Stimulated activated CD8-positive, alpha-beta memory T cell treated with anti-CD3 and anti-CD28 coated beads, Interleukin-7, amount 100 ng/mL, for 48 hours (primary cell): ENCODE measurements around the gene LMAN1.

ENCODE experiments used
- DNase-seq, 2 donors: peaks; one replicate each; pipeline ENCODE4 v3.0.0-alpha.2; 2020; ENCODE audit warnings: low read depth in 1 of 2; ENCODE audit errors: extremely low read depth in 1 of 2

LMAN1 gene

DNA sequence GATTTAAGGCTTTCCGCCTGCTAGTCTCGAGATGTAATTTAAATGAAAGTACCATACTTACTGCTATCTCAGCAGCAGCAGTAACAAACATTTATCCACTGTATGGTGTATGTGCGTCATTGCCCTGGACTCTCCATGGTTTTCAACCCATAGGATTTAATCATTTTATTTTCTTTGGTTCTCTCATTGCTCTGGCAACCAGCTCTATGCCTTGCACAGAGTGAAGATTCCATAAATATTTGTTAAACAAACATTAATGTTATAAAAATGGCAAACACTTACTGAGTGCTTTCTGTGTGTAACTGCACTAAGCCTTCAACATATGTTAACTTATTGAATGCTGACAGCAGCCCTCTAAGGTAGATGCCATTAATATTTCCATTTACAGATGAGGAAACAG, 1.3 kb upstream of the LMAN1 start:
- DNase-seq, result no peak

DNA sequence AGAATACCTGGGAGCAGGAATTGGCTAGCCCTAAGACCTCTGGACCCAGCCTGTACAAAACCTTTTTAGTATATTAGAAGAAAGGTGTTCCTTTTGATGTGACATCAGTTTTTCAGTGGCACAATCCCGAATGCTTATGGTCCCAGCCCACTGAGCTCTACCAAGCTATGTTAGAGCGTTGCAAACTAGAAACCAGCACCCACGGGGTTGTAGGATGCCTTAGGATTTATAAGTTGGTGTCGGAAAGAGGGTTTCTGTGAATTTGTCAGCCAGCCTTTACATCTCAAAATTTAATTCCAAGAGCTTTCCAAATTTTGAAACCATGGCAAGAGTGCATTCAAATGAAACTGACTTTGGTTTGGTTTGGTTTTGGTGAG, 499 bp upstream of the LMAN1 start:
- no peak for DNase-seq

DNA sequence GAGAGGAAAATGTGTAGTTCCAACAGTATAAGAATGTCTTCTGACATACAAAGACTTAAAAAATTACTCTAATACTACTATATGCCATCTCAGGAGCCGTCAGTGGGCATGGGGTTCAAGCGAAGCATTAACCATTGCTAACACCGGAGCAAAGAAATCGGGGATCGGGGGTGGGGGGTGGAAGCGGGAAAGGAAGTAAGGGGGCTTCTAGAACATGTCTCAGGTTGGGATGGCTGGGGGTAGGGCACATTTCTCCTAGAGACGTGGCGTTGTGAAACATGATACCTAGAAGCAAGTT, 702 bp downstream of the LMAN1 start:
- peak in 1 of 2 donors; percentile 20 for DNase-seq

DNA sequence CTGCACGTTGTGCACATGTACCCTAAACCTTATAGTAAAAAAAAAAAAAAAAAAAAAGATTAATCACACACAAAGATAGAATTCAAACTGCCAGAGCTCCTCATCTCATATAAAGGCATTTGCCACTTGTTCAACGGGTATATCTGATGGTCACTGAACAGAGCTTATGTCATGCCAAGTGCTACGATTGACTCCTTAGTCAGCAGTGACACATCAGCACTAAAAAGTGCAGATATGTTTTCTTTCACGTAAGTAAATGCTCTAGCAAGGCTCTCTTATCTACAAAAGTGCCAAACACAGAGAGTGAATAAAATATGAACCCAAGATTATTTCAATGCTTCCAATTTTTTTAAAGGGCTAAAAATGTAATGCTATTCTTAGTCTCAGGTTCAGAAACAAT, 1.1 kb downstream of the LMAN1 start:
- no peak for DNase-seq

DNA sequence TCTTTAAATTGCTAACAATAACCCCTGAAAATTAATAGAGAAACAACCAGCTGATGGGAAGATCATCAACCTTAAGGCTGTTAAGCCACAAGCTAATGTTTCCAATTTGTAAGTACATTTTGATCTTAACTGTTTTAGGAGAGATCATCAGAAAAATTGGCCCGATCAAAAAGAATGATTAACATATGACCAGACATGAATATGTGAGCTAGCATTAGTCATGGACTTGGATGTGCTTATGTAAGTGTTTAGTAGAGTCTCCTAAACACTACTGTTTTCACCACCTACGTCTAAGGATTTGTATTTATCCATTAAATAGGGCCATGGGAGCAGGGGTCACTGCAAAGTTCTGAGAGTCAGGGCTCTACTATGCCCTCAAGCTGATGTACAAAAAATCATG, 4.3 kb downstream of the LMAN1 start:
- DNase-seq, result no peak

DNA sequence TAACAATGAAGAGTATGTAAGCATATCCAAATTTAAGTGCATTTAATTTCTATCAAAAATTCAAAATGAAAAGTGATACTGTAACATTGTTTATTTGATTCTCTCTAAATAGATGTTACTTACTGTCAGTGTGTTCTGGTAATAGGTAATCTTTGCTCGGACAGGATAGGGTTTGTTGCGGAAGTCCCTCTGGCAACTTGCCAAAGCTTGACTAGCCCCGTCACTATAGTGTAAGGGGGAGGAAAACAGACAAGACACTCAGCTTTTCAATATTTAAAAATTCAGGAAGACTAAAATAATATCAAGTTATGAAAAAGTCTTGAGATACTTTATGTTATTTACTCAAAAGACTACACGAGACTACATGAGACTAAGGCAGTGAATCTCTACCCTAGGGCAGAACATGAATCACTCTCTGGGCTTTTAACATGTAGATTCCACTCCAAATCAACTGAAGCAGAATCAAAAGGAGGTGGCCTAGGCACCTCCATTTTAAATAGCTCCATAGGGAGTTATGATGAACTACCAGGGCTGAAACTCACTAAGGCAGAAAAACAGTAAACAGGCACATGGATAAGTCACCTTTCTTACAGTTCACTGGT, 5.9 kb downstream of the LMAN1 start:
- no peak for DNase-seq

DNA sequence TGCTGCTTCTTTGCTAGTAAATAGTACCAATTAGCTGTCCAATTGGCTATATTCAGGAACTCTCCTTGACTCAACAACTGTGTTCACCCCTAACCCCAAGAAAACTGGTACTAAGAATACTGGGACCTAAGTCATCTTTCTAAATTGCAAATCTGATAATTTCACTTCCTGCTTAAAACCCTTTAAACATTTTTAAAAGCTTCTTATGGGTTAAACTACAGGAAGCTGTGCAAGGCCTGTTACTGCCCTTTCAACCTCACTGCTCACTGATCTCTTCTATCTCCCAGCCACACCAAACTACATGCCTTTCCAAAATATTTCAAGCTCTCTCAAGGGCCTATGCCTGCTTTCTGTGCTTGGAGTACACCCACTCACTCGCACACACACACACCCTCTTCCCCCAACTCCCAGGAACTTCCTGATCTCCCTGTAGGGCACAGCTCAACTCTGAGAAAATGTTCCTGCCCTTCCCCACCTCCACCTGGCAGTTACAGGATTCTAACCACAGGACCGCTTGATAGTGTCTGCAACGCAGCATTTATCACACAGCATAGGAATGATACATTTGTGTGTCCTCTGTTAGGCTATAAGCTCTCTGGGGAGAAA, 6.7 kb downstream of the LMAN1 start:
- no peak for DNase-seq

DNA sequence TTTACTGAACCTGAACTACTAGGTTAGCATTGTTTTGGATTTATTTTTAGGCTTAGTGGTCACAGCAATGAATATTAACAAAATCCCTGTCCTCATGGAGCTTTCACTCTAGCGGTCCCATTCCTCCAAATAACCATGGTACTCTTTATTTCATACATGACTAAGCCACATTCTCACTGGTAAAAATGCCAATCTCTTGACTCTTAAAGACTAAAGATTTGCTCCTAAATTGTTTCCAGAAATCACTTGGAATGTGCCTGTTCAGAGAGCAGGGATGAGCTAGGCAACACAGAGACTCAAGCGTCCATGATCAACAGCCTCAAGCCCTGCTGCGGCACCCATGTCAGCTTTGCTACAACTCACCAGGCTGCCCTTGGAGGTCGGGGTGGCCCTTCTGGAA, 13.5 kb downstream of the LMAN1 start:
- DNase-seq, result no peak

DNA sequence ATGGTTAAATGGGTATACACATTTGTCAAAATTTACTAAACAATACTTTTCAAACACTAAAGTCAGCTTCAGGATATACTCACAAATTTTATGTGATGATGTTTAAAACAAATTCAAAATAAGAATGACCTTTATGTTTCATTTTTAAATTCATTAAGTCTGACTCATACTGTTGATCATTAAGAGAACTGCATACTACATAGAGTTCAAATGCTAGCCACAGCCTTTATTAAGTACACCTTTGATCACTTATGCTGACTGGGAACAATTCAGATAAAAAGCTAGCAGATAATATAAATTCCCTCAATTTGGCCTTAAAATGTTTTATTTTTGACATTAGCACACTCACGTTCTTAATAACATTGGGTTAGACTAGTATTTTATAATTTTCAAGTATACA, 14.1 kb downstream of the LMAN1 start:
- DNase-seq, result no peak

DNA sequence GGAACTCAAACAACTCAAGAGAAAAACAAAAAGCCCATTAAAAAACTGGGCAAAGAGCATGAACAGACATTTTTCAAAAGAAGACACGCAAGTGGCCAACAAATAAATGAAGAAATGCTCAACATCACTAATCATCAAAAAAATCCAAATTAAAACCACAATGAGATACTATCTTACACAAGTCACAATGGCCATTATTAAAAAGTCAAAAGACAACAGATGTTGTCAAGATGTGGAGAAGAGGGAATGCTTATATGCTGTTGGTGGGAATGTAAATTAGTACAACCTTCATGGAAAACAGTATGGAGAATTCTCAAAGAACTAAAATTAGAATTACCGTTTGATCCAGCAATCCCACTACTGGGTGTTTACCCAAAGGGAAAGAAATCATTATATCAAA, 15.1 kb downstream of the LMAN1 start:
- no peak for DNase-seq

DNA sequence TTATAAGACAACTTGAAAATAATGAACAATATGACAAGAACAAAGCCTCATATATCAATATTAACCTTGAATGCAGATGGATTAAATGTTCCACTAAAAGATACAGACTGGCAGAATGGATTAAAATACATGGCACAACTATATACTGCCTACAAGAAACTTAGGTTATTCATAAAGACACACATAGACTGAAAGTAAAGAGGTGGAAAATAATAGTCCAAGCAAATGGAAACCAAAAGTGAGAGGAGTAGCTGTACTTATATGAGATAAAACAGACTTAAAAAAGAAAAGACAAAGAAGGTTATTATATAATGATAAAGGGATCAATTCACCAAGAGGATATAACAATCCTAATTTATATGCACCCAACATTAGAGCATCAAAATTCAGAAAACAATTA, 18.2 kb downstream of the LMAN1 start:
- no peak for DNase-seq

DNA sequence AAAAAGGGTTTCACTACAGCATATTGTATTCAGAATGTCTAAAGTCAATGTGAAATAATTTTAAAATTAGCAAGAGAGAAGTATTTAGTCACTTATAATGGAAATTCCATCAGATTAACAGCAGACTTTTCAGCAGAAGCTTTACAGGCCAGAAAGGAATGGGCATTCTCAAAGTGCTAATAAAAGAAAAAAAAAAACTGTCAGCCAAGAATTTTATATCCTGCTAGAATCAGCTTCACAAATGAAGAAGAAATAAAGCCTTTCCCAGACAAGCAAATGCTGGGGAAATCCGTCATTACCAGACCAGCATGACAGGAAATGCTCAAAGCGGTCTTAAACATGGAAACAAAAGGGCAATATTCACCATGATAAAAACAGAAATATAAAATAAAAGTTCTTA, 18.8 kb downstream of the LMAN1 start:
- DNase-seq, result no peak

DNA sequence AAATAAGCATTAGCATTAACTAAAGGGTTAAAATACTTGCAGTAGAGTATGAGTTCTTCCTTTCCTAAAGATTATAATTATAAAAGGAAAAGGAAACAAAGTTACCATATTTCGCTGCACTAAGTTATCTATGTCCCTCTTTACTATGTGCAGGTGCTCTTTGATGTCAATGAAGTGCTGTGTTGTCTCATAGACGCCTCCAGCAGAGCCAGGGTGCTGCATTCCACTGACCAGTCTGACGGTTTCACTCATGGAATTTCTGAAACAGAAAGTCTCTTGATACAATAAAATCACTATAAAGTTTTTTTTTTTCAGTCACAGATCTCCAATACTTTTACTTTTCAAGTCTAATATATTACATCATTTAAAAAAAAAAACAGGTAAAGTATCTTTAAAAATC, 26.1 kb downstream of the LMAN1 start:
- no peak for DNase-seq

DNA sequence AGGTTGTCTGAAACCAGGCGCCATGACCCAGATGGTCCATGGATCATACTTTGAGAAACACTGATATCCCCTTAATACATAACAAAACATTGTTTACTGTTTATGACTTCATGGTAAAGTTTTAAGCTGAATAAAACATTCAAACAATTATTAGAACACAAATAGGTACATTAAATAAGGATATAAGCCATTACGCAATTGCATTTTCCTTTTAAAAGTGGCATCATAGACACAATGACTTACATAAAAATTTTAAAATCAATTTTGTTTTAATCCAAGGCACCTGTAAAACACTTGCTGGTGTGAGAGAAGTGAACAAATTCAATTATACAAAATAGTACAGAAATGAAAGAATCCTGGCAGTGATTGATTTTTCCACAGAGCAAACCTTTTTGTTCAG, 30.4 kb downstream of the LMAN1 start:
- no peak for DNase-seq

DNA sequence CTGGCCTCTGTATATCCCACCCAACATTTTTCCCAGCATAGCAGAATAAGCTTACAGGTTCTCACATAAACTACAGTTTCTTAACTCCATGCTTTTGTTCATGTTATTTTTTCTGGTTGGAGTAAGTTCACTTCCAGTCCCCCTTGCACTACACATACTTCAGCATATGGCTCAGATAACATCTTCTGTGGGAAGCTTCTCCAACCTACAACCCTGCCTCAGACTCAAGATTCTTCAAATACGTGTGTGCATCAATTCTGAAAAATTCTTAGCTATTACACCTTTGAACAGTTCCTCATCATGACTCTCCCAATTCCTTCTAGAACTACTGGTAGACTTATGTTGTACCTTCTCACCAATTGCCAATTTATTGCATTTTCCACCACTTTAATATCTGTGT, 33.1 kb downstream of the LMAN1 start:
- DNase-seq, result no peak

DNA sequence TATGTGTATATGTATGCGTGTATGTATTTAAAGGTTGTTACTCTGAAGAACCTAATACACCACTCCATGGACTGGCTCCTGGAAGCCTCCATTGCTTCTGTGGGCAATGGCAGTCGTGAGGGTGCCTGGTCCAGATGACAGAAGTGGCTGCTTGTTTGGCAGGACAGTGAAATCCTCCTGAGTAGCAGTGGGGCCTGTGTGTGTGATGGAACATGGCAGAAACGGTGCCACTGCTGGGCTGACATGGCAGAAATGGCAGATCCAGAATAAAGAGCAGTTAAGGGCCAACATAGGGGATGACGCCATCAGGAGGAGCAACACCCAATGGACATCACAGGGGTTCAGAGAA, 34.5 kb downstream of the LMAN1 start:
- no peak for DNase-seq

DNA sequence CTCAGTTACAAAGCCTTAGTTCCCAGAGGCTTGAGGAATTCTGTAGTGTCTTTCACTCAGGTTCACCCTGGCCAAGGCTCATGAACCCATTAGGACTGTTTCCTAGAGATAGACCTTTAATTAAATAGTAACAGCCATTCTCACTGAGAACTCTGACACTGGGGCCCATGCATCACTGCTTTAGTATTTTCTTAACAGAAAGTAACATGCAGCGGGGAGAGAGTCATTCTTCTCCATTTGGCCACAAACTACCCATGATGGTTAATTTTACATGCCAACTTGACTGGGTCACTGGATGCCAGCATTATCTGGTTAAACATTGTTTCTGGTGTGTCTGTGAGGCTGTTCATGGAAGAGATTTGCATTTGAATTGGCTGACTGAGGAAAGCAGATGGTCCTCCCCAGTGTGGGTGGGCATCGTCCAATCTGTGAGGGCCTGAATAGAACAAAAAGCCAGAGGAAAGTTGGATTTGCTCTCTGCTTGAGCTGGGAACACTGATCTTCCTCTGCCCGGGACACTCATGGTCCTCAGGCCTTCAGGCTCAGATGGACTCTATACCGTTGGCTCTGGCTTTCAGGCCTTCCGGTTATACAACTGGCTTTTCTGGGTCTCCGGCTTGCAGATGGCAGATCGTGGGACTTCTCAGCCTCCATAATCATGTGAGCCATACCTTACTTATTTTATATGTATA, 35.0 kb downstream of the LMAN1 start:
- no peak for DNase-seq

DNA sequence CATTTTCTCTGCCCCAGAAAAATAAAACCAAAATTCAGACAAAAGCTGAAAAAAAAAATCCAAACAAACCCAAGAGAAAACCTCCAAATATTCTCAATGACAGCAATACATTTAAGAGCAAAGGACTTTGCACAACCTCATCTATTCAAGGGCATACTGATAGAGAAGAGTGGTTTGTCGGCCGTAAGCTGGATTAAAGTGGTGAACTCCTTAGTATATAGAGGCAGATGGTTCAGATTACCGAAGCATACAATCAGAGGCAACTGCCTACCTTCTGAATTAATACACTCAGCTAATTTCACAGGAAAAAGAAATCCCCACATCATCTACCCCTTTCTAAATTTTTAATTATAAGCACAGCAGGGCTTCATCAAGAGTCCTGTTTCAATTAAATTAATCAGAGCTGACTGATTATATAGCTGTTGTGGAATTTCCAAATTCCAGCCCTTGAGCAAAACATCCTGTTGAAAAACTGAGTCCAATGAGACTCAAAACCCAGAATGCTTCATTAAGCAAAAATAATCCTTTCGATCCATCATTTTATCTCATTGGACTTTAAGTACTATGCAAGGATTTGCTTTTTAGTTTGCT, 40.5 kb downstream of the LMAN1 start, which contains the start of gene CPLX4:
Gene CPLX4 (minus strand): TSS at position 190 of the 591 bp plus-strand sequence. CDS start 187 bp downstream, at position 3.
- DNase-seq, result no peak

DNA sequence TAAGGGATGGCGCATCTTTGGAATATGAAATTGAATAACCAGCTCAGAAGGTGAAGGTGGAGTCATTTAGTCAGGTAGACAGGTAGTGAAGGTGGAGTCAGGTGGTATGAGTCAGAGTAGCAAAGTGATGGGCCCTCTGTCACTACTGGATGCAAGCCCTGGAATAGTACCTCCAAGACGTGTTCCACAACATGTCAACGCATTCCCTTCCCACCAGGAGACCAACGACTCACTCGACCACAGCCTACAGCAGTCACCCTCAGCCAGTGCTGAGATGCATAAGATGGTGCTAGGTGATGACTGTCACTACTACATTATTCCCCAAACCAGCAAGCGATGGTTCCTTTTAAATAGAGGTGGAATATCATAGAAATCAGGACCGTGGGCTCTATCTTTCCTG, 47.4 kb downstream of the LMAN1 start:
- DNase-seq, result no peak

DNA sequence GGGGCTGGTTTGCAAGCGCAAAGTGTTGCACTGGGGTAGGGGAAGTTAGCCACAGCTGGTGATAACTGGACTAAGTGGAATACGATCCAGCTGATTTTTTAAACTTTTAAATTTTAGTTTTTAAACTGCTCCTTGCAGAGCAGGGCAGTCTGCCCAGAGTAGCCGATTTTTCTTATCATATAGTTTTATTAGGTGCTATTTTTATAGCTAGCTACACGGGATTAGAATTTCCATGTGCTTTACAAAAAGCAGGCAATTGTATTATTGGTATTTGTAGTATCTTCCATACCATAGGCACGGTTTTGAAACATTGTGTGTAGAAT, 50.2 kb downstream of the LMAN1 start:
- DNase-seq, result no peak

DNA sequence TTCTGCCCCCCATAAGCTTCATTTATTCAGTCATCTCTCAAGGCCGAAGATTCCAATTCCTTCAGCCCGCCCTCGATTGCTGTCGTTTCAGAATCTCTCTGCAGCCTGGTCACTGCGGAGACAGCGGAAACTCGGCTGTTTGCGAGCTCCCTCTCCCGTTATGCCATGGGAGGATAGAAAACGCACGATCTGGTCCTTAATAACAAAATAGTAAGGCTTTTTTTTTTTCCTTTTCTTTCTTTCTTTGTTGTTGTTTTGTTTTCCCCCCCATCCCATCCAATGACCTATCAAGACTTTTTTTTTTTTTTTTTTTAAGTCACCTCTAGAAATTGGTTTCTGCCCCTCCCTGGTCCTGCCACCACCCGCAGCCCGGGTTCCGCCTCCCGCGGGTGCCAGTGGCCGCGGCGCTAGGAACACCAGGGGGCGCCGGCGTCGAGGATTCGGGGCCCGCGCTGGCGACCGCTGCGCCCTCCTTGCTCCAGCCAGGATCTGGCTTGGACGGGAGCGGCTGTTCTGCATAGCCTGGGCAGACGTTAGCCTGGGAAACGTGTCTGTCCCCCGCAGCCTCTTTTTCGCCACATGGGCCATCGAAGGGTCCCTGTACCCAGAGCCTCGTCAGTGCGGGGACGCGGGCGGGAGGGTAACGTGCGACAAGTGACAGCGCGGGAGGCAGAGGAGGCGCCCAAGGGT, 50.7 kb downstream of the LMAN1 start:
- peak; percentile 32 to 44 for DNase-seq

DNA sequence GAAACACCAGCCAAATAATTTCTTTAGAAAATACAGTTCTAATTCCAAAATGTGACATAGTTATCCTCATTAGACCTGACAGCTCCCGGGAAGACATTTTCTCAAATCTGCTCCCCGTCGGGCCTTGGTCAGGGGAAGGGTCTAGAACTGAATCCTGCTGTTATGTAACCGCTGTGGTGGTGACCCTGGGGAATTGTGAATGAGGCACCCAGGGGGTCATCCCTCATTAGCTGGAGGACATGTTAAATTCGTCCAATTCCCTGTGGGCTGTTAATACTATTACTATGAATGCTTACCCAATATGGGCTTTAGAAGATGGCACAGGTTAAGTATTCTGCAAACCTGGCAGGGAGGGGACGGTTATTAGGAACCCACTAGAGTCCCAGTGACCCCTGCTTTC, 52.4 kb downstream of the LMAN1 start:
- no peak for DNase-seq
